Testis (tissue), 2 donors: ENCODE measurements around the gene AGK.

Experiments used
- CTCF ChIP-seq, 3 experiments: fragments of 450-650 bp in 2 of 3; fragments of 200-600 bp in 1 of 3; sonication (generic) in 1 of 3; IDR thresholded peaks; one replicate each; pipeline ENCODE4 v1.5.1; 2016 to 2019; ENCODE audit warnings: antibody characterized with exemption in 3 of 3, mild to moderate bottlenecking in 2 of 3, moderate library complexity in 1 of 3
- POLR2A ChIP-seq: fragments of 450-650 bp; IDR thresholded peaks from one replicate; pipeline ENCODE4 v1.6.1; 2017; ENCODE audit warnings: antibody characterized with exemption, mild to moderate bottlenecking, moderate library complexity

- TF ChIP-seq CTCF (IDR thresholded peaks at IDR 0.05) (no peak), POLR2A (no peak)
Measured at GRCh38 chr7:141646826-141647480, 95.7 kb downstream of the AGK start.
